ENCODE measurements around the gene APBB1IP.
"Not testable (repeated sequence)": the region's sequence is repeated elsewhere in the genome, so short reads cannot be mapped to it uniquely, and the experiment has no call there.

- TF ChIP-seq ZNF274 (IDR thresholded peaks at IDR 0.05; ENCODE audit: low read depth, low read length); YY1 (IDR thresholded peaks at IDR 0.05; ENCODE audit: insufficient read depth, insufficient read length); SUZ12 (IDR thresholded peaks at IDR 0.05; ENCODE audit: extremely low read depth, insufficient read depth, insufficient read length): not testable (repeated sequence)
These were observed 52.2 kb downstream of the APBB1IP start for GRCh38 chr10:26490367-26490766.
